ACHN (cell line): ENCODE measurements around the gene PEX3.

Source experiments
- DNase-seq: peaks from one replicate; pipeline ENCODE4 v3.0.0-alpha.2; 2015
- in situ Hi-C: cut with HindIII; loops from 2 replicates; pipeline ENCODE4 v1.10.0; 2017; ENCODE audit warnings: low sequenced_read_pairs, low pct_ligation_motif_present, low pct_unique_long_range_greater_than_20kb

Gene PEX3

GRCh38 chr6:143450453-143451371 lies at the start of gene PEX3, which contains the start of gene ADAT2:
TSS of gene PEX3 (plus strand) at chr6:143450805. CDS start at chr6:143451043, 238 bp downstream.
TSS of gene ADAT2 (minus strand) at chr6:143450695. CDS start at chr6:143450658, 37 bp downstream.
- in situ Hi-C loops = no loop called here
- peak; percentile 91 for DNase-seq

GRCh38 chr6:143401068-143401446 lies 49.5 kb upstream of the PEX3 start:
- no peak for DNase-seq
- in situ Hi-C loops = no loop called here

GRCh38 chr6:143401636-143402370 lies 48.8 kb upstream of the PEX3 start:
- no peak for DNase-seq
- in situ Hi-C loops = no loop called here

GRCh38 chr6:143402721-143403336 lies 47.8 kb upstream of the PEX3 start:
- in situ Hi-C loops = no loop called here
- no peak for DNase-seq

- no peak for DNase-seq
- in situ Hi-C loops = no loop called here
These were observed 45.0 kb upstream of the PEX3 start for GRCh38 chr6:143405373-143406154.

GRCh38 chr6:143406673-143407072 lies 43.9 kb upstream of the PEX3 start:
- no peak for DNase-seq
- in situ Hi-C loops = no loop called here

GRCh38 chr6:143408151-143408786 lies 42.3 kb upstream of the PEX3 start:
- in situ Hi-C loops = no loop called here
- DNase-seq = no peak

- no peak for DNase-seq
- in situ Hi-C loops = no loop called here
These were observed 41.8 kb upstream of the PEX3 start for GRCh38 chr6:143408787-143409162.

GRCh38 chr6:143410859-143411270 lies 39.7 kb upstream of the PEX3 start:
- in situ Hi-C loops = no loop called here

GRCh38 chr6:143414769-143415168 lies 35.8 kb upstream of the PEX3 start:
- DNase-seq = no peak
- in situ Hi-C loops = no loop called here

More at GRCh38 chr6:143410859-143411270, 39.7 kb upstream of the PEX3 start:
- DNase-seq = no peak

- DNase-seq = no peak
- in situ Hi-C loops = no loop called here
These were observed 31.1 kb upstream of the PEX3 start for GRCh38 chr6:143419526-143419925.

- DNase-seq = no peak
- in situ Hi-C loops = no loop called here
These were observed 24.6 kb upstream of the PEX3 start for GRCh38 chr6:143426026-143426425.

GRCh38 chr6:143427109-143427817 lies 23.3 kb upstream of the PEX3 start:
- DNase-seq = peak; percentile 65
- in situ Hi-C loops = no loop called here

- in situ Hi-C loops = no loop called here
- DNase-seq = no peak
These were observed 20.6 kb upstream of the PEX3 start for GRCh38 chr6:143429970-143430369.

GRCh38 chr6:143431226-143431625 lies 19.4 kb upstream of the PEX3 start:
- no peak for DNase-seq
- in situ Hi-C loops = no loop called here

- DNase-seq = no peak
- in situ Hi-C loops = no loop called here
These were observed 18.0 kb upstream of the PEX3 start for GRCh38 chr6:143432588-143432987.

GRCh38 chr6:143441010-143441409 lies 9.6 kb upstream of the PEX3 start:
- in situ Hi-C loops = no loop called here
- no peak for DNase-seq
